Skin of body (tissue), 3 donors: ENCODE results near the gene SERF2. TPM values are rescaled to one million over a fixed set of nuclear protein-coding genes. Genes with fewer than 3 reads are reported as not detected.
"Not testable (repeated sequence)": the region's sequence is repeated elsewhere in the genome, so short reads cannot be mapped to it uniquely, and the experiment has no call there.

Experiments used
- DNase-seq: peaks from one replicate; lab custom pipeline; 2025; lab: John Stamatoyannopoulos, UW
- small RNA-seq: library from RNA; depleted of rRNA; stranded (forward); fragments of <200 nt; gene quantifications from one replicate; pipeline ENCODE3, GENCODE V24; 2014; ENCODE audit warnings: low replicate concordance
- total RNA-seq: library from RNA; depleted of rRNA; stranded (reverse); fragments of >200 nt; gene quantifications from one replicate; pipeline ENCODE4 v1.2.3, GENCODE V29; 2014

SERF2 gene
- total RNA-seq, 1 donor from 2014 or later: 196 TPM

DNA sequence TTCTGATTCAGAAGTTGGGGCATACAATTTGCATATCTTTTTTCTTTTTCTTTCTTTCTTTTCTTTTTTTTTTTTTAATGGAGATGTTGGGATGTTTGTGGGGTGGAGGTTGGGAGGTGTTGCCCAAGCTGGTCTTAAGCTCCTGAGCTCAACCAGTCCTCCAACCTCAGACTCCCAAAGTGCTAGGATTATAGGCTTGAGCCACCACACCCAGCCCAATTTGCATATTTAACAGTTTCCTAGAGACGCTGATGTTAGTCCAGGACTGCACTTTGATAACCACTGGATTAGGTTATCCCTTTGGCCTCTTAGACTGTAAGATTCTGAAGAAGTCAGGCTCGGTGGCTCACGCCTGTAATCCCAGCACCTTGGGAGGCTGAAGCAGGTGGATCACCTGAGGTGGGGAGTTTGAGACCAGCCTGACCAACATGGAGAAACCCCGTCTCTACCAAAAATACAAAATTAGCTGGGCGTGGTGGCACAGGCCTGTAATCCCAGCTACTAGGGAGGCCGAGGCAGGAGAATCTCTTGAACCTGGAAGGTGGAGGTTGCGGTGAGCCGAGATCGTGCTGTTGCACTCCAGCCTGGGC, 37.9 kb downstream of the SERF2 start:
- DNase-seq: not testable (repeated sequence)

DNA sequence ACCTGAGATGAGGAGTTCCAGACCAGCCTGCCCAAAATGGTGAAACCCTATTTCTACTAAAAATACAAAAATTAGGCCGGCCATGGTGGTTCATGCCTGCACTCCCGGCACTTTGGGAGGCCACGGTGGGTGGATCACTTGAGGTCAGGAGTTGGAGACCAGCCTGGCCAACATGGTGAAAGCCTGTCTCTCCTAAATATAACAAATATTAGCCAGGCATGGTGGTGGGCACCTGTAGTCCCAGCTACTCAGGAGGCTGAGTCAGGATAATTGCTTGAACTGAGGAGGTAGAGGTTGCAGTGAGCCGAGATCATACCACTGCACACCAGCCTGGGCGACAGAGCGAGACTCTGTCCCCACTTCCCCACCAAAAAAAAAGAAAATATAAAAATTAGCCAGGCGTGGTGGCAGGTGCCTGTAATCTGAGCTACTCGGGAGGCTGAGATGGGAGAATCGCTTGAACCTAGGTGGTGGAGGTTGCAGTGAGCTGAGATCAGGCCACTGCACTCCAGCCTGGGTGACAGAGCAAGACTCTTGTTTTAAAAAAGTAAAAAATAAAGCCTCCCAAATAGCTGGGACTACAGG, 38.7 kb downstream of the SERF2 start:
- DNase-seq: not testable (repeated sequence)

GRCh38 chr15:43831519-43832052, 39.5 kb downstream of the SERF2 start:
- not testable (repeated sequence) for DNase-seq

DNA sequence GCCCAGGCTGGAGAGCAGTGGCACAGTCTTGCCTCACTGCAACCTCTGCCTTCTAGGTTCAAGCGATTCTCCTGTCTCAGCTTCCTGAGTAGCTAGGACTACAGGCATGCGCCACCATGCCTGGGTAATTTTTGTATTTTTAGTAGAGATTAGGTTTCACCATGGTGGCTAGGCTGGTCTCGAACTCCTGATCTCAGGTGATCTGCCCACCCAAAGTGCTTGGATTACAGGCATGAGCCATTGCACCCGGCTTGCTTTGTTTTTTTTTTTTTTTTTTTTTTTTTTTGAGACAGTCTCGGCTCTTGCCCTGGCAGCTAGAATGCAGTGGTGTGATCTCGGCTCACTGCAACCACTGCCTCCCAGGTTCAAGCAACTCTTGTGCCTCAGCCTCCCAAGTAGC, 40.4 kb downstream of the SERF2 start:
- DNase-seq: not testable (repeated sequence)

DNA sequence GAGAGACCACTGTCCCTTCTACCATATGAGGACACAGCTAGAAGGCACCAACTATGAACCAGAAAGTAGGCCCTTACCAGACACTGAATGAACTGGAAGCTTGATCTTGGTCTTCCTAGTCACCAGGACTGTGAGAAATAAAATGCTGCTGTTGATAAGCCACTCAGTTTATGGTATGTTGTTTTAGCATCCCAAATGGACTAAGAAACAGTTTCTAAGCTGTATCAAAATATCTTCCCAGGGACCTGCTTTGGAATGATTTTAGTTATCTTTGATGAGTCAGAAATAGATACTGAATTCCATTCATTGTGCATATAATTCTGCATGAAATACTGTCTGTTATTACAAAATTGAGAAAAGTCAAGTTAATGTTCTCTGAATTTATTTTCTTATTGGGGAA, 53.3 kb downstream of the SERF2 start:
- DNase-seq: no peak

Small RNA genes lying within 50 kb of the gene (small RNA-seq; reads per million reads assigned to genes)
- gene MIR1282: not detected

Other genes starting within 250 kb of the SERF2 start
- 29.7 TPM for gene PPIP5K1, start 202.1 kb upstream of the SERF2 start, total RNA-seq
- gene CKMT1B, start 198.3 kb upstream of the SERF2 start, total RNA-seq: 3.9 TPM
- 0.59 TPM for gene STRC, start 173.5 kb upstream of the SERF2 start, total RNA-seq
- gene CATSPER2, start 143.5 kb upstream of the SERF2 start, total RNA-seq: 1.8 TPM
- 7.1 TPM for gene CKMT1A, start 98.5 kb upstream of the SERF2 start, total RNA-seq
- gene PDIA3, start 45.9 kb upstream of the SERF2 start, total RNA-seq: 88.7 TPM
- gene ELL3, start 15.4 kb upstream of the SERF2 start, total RNA-seq: 14.2 TPM
- 0.10 TPM for gene SERINC4, start 7.9 kb downstream of the SERF2 start, total RNA-seq
- 14.4 TPM for gene HYPK, start 8.3 kb downstream of the SERF2 start, total RNA-seq
- 20.3 TPM for gene MFAP1, start 32.4 kb downstream of the SERF2 start, total RNA-seq
- gene WDR76, start 34.7 kb downstream of the SERF2 start, total RNA-seq: 8.7 TPM